ENCODE data around the gene LUC7L3. TPM values are rescaled to one million over a fixed set of nuclear protein-coding genes. Genes with fewer than 3 reads are reported as not detected.

LUC7L3 gene
- total RNA-seq, result 10 to 100 TPM; 82.0 to 92.5 TPM
- long read RNA-seq, donor 1, full-length matches to known transcripts, result 6 of 19 reads
- long read RNA-seq, donor 1, partial matches to known transcripts, result 9 of 19 reads
- long read RNA-seq, donor 1, other reads (novel, unspliced or antisense), result 4 of 19 reads
- long read RNA-seq, donor 2, partial matches to known transcripts, result 32 of 44 reads
- long read RNA-seq, donor 2, other reads (novel, unspliced or antisense), result 10 of 44 reads

GRCh38 chr17:50719144-50719923, at the start of gene LUC7L3:
Gene LUC7L3, plus strand, starts transcription at chr17:50719603. Its CDS starts 130 bp downstream, at chr17:50719733.
- peak; percentile 98 for DNase-seq (ENCODE audit: low spot score)
- intact Hi-C loops (cut with DNase I), result no loop called here

GRCh38 chr17:50672071-50672470, 47.3 kb upstream of the LUC7L3 start:
- intact Hi-C loops (cut with DNase I), result no loop called here
- DNase-seq (ENCODE audit: low spot score), result no peak

DNA sequence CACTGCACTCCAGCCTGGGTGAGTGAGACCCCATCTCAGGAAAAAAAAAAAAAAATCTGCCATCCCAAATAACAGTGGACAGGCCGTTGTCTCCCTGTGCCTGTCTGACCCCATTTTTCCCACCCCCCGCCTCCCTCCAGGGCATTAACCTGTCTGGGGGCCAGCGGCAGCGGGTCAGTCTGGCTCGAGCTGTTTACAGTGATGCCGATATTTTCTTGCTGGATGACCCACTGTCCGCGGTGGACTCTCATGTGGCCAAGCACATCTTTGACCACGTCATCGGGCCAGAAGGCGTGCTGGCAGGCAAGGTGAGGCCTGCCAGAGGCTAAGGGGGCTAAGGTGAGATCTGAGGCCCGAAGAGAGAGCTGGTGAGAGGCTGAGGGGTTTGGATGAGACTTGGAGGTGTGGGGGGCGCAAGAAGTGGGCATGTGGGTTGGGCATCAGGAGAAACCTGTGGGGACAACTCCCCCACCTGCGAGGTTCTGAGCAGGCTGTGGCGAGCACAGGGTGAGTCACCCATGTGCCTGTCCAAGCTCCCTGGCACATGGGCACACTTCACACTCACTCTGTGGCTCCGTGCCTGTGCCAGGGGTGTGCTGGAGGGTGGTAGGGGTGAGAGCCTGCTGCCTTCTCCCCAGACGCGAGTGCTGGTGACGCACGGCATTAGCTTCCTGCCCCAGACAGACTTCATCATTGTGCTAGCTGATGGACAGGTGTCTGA, 46.4 kb upstream of the LUC7L3 start:
- intact Hi-C loops (cut with DNase I), result no loop called here
- DNase-seq (ENCODE audit: low spot score), result peak; percentile 55

- no peak for DNase-seq (ENCODE audit: low spot score)
- intact Hi-C loops (cut with DNase I), result no loop called here
These were observed 44.2 kb upstream of the LUC7L3 start for GRCh38 chr17:50675190-50675589.

DNA sequence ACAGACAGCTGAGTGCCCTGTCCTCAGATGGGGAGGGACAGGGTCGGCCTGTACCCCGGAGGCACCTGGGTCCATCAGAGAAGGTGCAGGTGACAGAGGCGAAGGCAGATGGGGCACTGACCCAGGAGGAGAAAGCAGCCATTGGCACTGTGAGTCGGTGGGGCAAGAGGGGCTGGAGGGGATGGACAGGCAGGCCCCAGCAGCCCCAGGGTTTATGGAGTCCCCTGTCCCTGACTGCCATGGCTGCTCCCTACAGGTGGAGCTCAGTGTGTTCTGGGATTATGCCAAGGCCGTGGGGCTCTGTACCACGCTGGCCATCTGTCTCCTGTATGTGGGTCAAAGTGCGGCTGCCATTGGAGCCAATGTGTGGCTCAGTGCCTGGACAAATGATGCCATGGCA, 43.8 kb upstream of the LUC7L3 start:
- intact Hi-C loops (cut with DNase I), result no loop called here
- DNase-seq (ENCODE audit: low spot score), result peak; percentile 62

DNA sequence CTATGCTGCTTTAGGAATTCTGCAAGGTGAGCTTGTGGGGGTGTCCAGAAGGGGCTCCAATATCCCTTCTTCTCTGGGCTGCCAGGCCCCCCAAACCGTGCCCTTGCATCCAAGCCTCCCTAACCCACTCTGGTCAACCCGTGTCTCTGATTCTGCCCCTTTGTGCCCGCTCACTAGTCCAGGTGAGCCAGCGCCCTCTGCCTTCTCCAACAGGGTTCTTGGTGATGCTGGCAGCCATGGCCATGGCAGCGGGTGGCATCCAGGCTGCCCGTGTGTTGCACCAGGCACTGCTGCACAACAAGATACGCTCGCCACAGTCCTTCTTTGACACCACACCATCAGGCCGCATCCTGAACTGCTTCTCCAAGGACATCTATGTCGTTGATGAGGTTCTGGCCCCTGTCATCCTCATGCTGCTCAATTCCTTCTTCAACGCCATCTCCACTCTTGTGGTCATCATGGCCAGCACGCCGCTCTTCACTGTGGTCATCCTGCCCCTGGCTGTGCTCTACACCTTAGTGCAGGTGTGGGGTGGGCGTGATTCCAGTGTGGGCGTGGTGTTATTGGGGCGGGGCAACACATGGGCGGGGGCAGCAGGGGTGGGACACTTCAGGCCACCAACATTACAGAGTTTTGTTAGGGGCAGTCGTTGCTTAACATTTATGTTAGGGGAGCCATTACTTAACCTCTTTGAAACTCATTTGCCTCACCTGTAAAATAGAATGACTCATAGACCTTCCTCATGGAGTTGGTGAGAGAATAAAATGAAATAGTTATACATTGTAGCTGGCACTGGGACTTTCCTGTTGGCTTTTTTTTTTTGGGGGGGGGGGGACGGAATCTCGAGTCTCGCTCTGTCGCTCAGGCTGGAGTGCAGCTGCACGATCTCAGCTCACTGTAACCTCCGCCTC, 43.1 kb upstream of the LUC7L3 start:
- intact Hi-C loops (cut with DNase I), result no loop called here

GRCh38 chr17:50677851-50678375, 41.5 kb upstream of the LUC7L3 start:
- intact Hi-C loops (cut with DNase I), result no loop called here
- DNase-seq (ENCODE audit: low spot score), result peak; percentile 66

More for the DNA sequence above, 43.1 kb upstream of the LUC7L3 start:
- peak; percentile 62 for DNase-seq (ENCODE audit: low spot score)

- DNase-seq (ENCODE audit: low spot score), result peak; percentile 49
- intact Hi-C loops (cut with DNase I), result no loop called here
These were observed 40.3 kb upstream of the LUC7L3 start for GRCh38 chr17:50679008-50679544.

- intact Hi-C loops (cut with DNase I), result loop anchor here in 1 of 2 donors (5.0 kb wide), 2 partner anchors 38 to 128 kb away; no protein-coding TSS in a partner anchor
- DNase-seq (ENCODE audit: low spot score), result peak; percentile 31
These were observed 39.3 kb upstream of the LUC7L3 start for GRCh38 chr17:50680126-50680525.

DNA sequence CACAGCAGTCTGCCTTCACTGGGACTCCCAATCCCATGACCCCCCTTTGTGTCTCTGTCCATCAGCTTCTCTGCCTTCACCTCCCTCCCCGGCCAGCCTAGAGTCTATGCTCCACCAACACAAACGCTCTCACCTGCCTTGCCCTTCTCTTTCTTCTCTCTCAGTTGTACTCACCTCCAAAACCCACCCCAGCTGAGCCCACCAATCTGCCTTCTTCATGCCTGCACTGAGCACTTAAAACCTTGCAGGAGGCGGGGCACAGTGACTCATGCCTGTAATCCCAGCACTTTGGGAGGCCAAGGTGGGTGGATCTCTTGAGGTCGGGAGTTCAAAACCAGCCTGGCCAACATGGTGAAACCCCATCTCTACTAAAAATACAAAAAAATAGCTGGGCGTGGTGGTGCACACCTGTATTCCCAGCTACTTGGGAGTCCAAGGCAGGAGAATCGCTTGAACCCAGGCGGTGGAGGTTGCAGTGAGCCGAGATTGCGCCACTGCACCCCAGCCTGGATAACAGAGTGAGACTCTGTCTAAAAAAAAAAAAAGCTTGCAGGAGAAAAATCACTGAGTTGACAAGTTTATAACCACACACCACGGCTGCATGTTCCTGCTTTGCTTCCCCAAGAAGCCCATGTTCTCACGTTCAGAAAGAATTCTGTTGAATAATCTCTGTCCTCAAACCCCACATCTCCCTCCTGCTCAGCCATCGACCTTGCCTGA, 38.7 kb upstream of the LUC7L3 start:
- intact Hi-C loops (cut with DNase I), result loop anchor here in 1 of 2 donors (5.0 kb wide), 2 partner anchors 38 to 128 kb away; no protein-coding TSS in a partner anchor
- peak; percentile 75 for DNase-seq (ENCODE audit: low spot score)

GRCh38 chr17:50681263-50682200, 37.9 kb upstream of the LUC7L3 start:
- peak; percentile 76 for DNase-seq (ENCODE audit: low spot score)
- intact Hi-C loops (cut with DNase I), result loop anchor here in 1 of 2 donors (5.0 kb wide), 2 partner anchors 39 to 129 kb away; no protein-coding TSS in a partner anchor

DNA sequence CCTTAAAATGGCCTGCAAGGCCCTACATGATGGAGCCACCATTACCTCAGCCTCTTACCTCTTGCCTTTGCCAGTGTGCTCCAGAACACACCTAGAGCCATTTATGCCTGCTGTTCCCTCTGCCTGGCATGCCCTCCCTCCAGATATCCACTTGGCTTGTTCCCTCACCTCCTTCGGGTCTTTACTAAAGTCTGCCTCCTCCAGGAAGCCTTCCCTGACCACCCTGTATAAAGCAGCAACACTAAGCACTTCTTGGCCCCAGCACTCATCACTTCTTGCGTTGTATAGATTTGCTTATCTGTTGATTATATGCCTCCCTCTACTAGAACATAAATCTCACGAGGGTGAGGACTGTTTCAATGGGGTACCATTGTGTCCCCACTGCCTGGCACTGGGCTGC, 37.0 kb upstream of the LUC7L3 start:
- intact Hi-C loops (cut with DNase I), result loop anchor here in 1 of 2 donors (5.0 kb wide), 2 partner anchors 40 to 130 kb away; no protein-coding TSS in a partner anchor
- DNase-seq (ENCODE audit: low spot score), result peak; percentile 14

DNA sequence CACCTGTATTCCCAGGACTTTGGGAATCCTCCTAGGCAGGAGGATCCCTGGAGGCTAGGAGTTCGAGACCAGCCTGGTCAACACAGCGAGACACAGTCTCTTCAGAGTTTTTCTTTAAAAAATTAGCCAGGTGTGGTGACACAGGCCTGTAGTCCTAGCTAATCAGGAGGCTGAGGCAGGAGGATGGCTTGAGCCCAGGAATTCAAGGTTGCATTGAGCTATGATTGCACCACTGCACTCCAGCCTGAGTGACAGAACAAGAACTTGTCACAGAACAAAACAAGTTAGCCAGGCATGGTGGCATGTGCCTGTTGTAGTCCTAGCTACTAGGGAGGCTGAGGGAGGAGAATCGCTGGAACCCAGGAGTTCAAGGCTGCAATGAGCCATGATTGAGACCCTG, 36.5 kb upstream of the LUC7L3 start:
- peak; percentile 23 for DNase-seq (ENCODE audit: low spot score)
- intact Hi-C loops (cut with DNase I), result loop anchor here in 1 of 2 donors (5.0 kb wide), 2 partner anchors 41 to 131 kb away; no protein-coding TSS in a partner anchor

- DNase-seq (ENCODE audit: low spot score), result peak; percentile 74
- intact Hi-C loops (cut with DNase I), result loop anchor here in 1 of 2 donors (5.0 kb wide), 2 partner anchors 41 to 131 kb away; no protein-coding TSS in a partner anchor
These were observed 35.7 kb upstream of the LUC7L3 start for GRCh38 chr17:50683434-50684287.

- no peak for DNase-seq (ENCODE audit: low spot score)
- intact Hi-C loops (cut with DNase I), result loop anchor here in 1 of 2 donors (5.0 kb wide), 2 partner anchors 42 to 132 kb away; no protein-coding TSS in a partner anchor
These were observed 35.2 kb upstream of the LUC7L3 start for GRCh38 chr17:50684288-50684611.

Measured in posterior vena cava (tissue), 2 donors.